C4-2B (cell line): ENCODE results near the gene LELP1.

Experiments
- ZFX ChIP-seq: fragments of 450-650 bp; IDR thresholded peaks from 2 replicates; pipeline ENCODE4 v1.6.1; 2017
- TF ChIP-seq, protein P1 (sequence below): fragments of 450-650 bp; conservative IDR thresholded peaks from 2 replicates; pipeline ENCODE4 v1.5.1; 2017; ENCODE audit warnings: mild to moderate bottlenecking

DNA sequence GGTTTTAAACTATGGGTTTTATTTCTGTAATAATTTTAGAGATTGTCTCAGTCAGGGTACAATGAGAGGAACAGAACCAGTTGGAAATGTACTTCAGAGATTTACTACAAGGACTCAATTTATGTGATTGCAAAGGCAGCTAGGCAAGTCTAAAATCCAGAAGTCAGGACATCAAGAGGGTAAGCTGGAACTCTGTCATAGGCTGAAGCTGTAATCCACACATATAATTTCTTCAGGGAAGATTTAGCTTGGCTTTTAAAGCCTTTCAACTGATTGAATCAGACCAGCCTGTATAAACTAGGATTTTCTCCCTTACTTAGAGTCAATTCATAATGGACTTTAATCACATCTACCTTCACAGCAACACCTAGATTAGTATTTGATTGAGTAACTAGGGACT lies 24.3 kb upstream of the LELP1 start:
- TF ChIP-seq, protein P1, sequence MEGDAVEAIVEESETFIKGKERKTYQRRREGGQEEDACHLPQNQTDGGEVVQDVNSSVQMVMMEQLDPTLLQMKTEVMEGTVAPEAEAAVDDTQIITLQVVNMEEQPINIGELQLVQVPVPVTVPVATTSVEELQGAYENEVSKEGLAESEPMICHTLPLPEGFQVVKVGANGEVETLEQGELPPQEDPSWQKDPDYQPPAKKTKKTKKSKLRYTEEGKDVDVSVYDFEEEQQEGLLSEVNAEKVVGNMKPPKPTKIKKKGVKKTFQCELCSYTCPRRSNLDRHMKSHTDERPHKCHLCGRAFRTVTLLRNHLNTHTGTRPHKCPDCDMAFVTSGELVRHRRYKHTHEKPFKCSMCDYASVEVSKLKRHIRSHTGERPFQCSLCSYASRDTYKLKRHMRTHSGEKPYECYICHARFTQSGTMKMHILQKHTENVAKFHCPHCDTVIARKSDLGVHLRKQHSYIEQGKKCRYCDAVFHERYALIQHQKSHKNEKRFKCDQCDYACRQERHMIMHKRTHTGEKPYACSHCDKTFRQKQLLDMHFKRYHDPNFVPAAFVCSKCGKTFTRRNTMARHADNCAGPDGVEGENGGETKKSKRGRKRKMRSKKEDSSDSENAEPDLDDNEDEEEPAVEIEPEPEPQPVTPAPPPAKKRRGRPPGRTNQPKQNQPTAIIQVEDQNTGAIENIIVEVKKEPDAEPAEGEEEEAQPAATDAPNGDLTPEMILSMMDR = no peak
- TF ChIP-seq ZFX = no peak
